Measurements from ENCODE around the gene KCNJ12. TPM values are rescaled to one million over a fixed set of nuclear protein-coding genes. Genes with fewer than 3 reads are reported as not detected.

KCNJ12 gene
- total RNA-seq, 1 donor from 2014 or later, result 13.2 TPM

GRCh38 chr17:21375757-21376080 lies 438 bp upstream of the KCNJ12 start:
- Histone ChIP-seq H3K36me3 (no peaks in the 10 kb centered on the region), H3K4me3 (peak overlapping the region in 1 of 2 donors; percentile 67), H3K4me1 (peaks cover 4 to 6% of the 10 kb centered on the region in 2 donors), H3K27ac (no peak overlapping the region), H3K9me3 (no peaks in the 10 kb centered on the region), H3K27me3 (no peaks in the 10 kb centered on the region)
- intact Hi-C loops (cut with DNase I), result loop anchor here (10.0 kb wide), 1 partner anchor 51 kb away; no protein-coding TSS in a partner anchor
- no peak for DNase-seq (ENCODE audit: low spot score in 2 of 2)
- TF ChIP-seq, protein P1, sequence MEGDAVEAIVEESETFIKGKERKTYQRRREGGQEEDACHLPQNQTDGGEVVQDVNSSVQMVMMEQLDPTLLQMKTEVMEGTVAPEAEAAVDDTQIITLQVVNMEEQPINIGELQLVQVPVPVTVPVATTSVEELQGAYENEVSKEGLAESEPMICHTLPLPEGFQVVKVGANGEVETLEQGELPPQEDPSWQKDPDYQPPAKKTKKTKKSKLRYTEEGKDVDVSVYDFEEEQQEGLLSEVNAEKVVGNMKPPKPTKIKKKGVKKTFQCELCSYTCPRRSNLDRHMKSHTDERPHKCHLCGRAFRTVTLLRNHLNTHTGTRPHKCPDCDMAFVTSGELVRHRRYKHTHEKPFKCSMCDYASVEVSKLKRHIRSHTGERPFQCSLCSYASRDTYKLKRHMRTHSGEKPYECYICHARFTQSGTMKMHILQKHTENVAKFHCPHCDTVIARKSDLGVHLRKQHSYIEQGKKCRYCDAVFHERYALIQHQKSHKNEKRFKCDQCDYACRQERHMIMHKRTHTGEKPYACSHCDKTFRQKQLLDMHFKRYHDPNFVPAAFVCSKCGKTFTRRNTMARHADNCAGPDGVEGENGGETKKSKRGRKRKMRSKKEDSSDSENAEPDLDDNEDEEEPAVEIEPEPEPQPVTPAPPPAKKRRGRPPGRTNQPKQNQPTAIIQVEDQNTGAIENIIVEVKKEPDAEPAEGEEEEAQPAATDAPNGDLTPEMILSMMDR (IDR thresholded peaks at IDR 0.05), result no peak

GRCh38 chr17:21376759-21377690 lies 868 bp downstream of the KCNJ12 start:
- Histone ChIP-seq H3K9me3 (no peaks in the 10 kb centered on the region), H3K27ac (peak overlapping the region in 1 of 2 donors; percentile 36), H3K4me3 (peak overlapping the region; percentile 52 to 67), H3K36me3 (no peaks in the 10 kb centered on the region), H3K4me1 (peaks cover 4 to 6% of the 10 kb centered on the region in 2 donors), H3K27me3 (no peaks in the 10 kb centered on the region)
- intact Hi-C loops (cut with DNase I), result loop anchor here (10.0 kb wide), 1 partner anchor 52 kb away; no protein-coding TSS in a partner anchor
- no peak for DNase-seq (ENCODE audit: low spot score in 2 of 2)
- TF ChIP-seq, protein P1 (IDR thresholded peaks at IDR 0.05), result no peak

DNA sequence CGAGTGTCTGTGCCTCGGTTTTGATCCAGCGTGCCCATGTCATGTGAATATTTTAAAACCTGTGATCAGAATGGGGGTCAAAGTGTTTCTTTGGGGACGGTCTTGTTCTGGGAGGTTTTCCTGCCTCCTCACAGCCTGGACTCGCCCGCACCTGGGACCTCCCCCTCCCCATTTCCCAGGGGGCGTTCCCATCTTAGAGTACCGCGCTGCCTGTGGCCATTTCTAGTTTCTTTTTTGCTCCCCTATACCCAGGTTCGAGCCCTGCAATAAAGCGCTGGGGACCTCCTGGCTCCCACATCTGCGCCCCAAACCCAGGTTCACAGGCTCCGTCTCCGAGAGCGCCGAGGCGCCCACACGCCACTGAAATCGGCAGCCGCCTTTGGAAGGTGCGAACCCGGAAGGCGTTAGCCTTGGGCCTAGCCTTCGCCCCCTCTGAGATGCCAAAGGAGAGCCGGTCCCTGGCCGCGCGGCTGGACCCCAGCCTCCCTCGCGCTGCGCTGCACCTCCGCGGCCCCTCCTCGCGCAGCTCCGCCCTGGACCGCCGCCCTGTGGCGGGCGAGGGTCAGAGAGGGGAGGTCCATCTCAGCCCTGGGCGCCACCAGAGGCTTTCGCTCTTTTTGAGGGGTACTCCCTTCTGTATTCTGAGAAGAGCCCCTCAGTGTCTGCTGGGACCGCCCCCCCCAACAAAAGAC lies 1.7 kb downstream of the KCNJ12 start:
- Histone ChIP-seq H3K27me3 (no peaks in the 10 kb centered on the region), H3K36me3 (no peaks in the 10 kb centered on the region), H3K4me1 (peaks cover 4 to 6% of the 10 kb centered on the region in 2 donors), H3K4me3 (peak overlapping the region; percentile 52 to 67), H3K27ac (peak overlapping the region in 1 of 2 donors; percentile 36), H3K9me3 (no peaks in the 10 kb centered on the region)
- TF ChIP-seq, protein P1 (IDR thresholded peaks at IDR 0.05), result no peak
- no peak for DNase-seq (ENCODE audit: low spot score in 2 of 2)
- intact Hi-C loops (cut with DNase I), result loop anchor here (10.0 kb wide), 1 partner anchor 53 kb away; no protein-coding TSS in a partner anchor

- H3K4me1 ChIP-seq, result peaks cover 4 to 6% of the 10 kb centered on the region in 2 donors
- H3K27me3 ChIP-seq, result no peaks in the 10 kb centered on the region
- no peak for DNase-seq (ENCODE audit: low spot score in 2 of 2)
- H3K27ac ChIP-seq, result no peak overlapping the region
- intact Hi-C loops (cut with DNase I), result loop anchor here (10.0 kb wide), 1 partner anchor 54 kb away; no protein-coding TSS in a partner anchor
- no peak overlapping the region for H3K4me3 ChIP-seq
- TF ChIP-seq, protein P1 (IDR thresholded peaks at IDR 0.05), result no peak
- no peaks in the 10 kb centered on the region for H3K9me3 ChIP-seq
- H3K36me3 ChIP-seq, result no peaks in the 10 kb centered on the region
Observed at GRCh38 chr17:21378553-21378952, 2.4 kb downstream of the KCNJ12 start.

DNA sequence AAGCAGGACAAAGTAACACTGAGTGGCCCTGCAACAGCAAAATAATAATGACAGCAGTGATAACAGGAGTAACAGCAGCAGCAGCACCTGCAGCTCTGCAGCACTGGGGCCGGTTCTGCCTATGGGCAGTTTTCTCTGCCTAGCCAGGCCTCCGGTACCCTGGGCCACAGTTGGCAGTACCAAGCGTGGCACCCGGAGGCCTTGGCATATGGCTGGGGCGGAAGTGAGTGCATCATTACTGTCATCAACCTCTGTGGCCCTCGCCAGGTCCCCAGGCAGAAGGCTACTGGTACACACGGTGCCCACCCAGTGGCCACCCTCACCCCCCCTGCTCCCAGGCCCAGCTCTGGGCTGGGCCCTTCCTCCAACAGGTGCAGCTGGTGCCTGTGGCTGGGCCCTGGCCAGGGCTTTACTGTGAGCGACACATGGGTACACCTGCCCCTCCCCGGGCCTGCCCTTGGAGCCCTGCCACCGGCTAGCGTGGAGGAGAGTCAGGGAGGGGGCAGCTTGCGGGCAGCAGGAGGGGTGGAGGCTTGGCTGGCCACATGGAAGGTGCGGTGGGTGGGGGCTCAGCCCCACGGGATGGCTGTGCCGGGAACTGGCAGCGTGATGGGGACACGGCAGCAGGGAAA lies 3.0 kb downstream of the KCNJ12 start:
- Histone ChIP-seq H3K4me3 (no peak overlapping the region), H3K4me1 (peaks cover 4 to 6% of the 10 kb centered on the region in 2 donors), H3K9me3 (no peaks in the 10 kb centered on the region), H3K36me3 (no peaks in the 10 kb centered on the region), H3K27ac (no peak overlapping the region), H3K27me3 (no peaks in the 10 kb centered on the region)
- TF ChIP-seq, protein P1 (IDR thresholded peaks at IDR 0.05), result no peak
- DNase-seq (ENCODE audit: low spot score in 2 of 2), result no peak
- intact Hi-C loops (cut with DNase I), result loop anchor here (10.0 kb wide), 1 partner anchor 54 kb away; no protein-coding TSS in a partner anchor
